HG03066 (cell line): Measurements from ENCODE around the gene RABGAP1L.
A peak's percentile ranks its signal among the peaks of the same experiment; 100 is the strongest.

Experiments
- ATAC-seq: cut with Tn5 transposase; IDR thresholded peaks from one replicate; pipeline ENCODE4 v1.9.1; 2021; ENCODE audit warnings: low read depth; ENCODE audit not compliant: unreplicated experiment

Gene RABGAP1L

GRCh38 chr1:174968750-174969244 lies 809.5 kb downstream of the RABGAP1L start:
- ATAC-seq, result peak; percentile 67

GRCh38 chr1:174969977-174970376 lies 810.7 kb downstream of the RABGAP1L start:
- no peak for ATAC-seq

- no peak for ATAC-seq
These were observed 812.1 kb downstream of the RABGAP1L start for GRCh38 chr1:174971466-174971865.

- no peak for ATAC-seq
These were observed 812.6 kb downstream of the RABGAP1L start for GRCh38 chr1:174971902-174972301.

GRCh38 chr1:174974711-174975119 lies 815.4 kb downstream of the RABGAP1L start:
- ATAC-seq, result no peak

GRCh38 chr1:174975764-174976163 lies 816.4 kb downstream of the RABGAP1L start:
- ATAC-seq, result no peak

- no peak for ATAC-seq
These were observed 817.3 kb downstream of the RABGAP1L start for GRCh38 chr1:174976436-174977108.

- no peak for ATAC-seq
These were observed 823.8 kb downstream of the RABGAP1L start for GRCh38 chr1:174982971-174983689.

- no peak for ATAC-seq
These were observed 825.6 kb downstream of the RABGAP1L start for GRCh38 chr1:174984952-174985351.

- peak; percentile 56 for ATAC-seq
These were observed 829.2 kb downstream of the RABGAP1L start for GRCh38 chr1:174988539-174988938.

- ATAC-seq, result peak; percentile 61
These were observed 829.7 kb downstream of the RABGAP1L start for GRCh38 chr1:174988986-174989385.

- ATAC-seq, result no peak
These were observed 830.4 kb downstream of the RABGAP1L start for GRCh38 chr1:174989536-174990220.

- ATAC-seq, result no peak
These were observed 831.2 kb downstream of the RABGAP1L start for GRCh38 chr1:174990382-174990999.

GRCh38 chr1:174991473-174991872 lies 832.2 kb downstream of the RABGAP1L start:
- ATAC-seq, result no peak

- ATAC-seq, result no peak
These were observed 835.8 kb downstream of the RABGAP1L start for GRCh38 chr1:174995121-174995520.

GRCh38 chr1:174995916-174996315 lies 836.6 kb downstream of the RABGAP1L start:
- ATAC-seq, result no peak

- no peak for ATAC-seq
These were observed 837.2 kb downstream of the RABGAP1L start for GRCh38 chr1:174996476-174996875.

- no peak for ATAC-seq
These were observed 837.7 kb downstream of the RABGAP1L start for GRCh38 chr1:174997041-174997440.

GRCh38 chr1:174998569-174999215 lies 839.4 kb downstream of the RABGAP1L start:
- ATAC-seq, result no peak

- ATAC-seq, result peak; percentile 75
These were observed 840.1 kb downstream of the RABGAP1L start for GRCh38 chr1:174999216-174999935.
